ENCODE data around the gene LMNB1. TPM values are rescaled to one million over a fixed set of nuclear protein-coding genes. Genes with fewer than 3 reads are reported as not detected.

LMNB1 gene
- total and polyA plus RNA-seq, 2 experiments from 2014 or later, result 17.9 to 186 TPM

DNA sequence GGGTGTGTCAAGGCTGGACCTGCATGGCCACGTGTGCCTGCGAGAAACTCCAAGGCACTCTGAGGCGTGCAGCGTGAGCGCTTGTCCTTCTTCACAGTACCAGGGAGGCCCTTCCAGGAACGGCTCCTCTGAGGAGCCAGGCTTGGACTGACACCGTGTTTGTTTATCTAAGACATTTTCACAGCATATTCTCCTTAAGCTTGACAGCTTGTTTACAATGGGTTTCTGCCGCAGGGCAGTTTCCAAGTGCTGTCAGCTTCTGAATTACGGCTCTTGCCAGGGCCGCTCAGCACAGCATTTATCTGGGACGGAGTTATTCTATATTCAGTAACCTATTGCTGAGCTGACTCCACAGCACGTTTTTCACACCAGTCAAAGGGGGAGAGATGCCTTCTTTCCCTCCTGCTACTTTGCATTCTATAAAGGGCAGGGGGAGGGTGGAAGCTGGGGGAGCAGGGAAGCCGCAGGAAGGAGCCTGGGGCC, 98.4 kb downstream of the LMNB1 start:
- Histone ChIP-seq H3K9me3 (ENCODE audit: low read depth) (no peaks in the 10 kb centered on the region), H3K27me3 (no peaks in the 10 kb centered on the region), H3K36me3 (no peaks in the 10 kb centered on the region), H3K27ac (peak overlapping the region; percentile 87), H3K4me3 (no peak overlapping the region), H3K4me1 (ENCODE audit: low read depth) (peaks cover 28% of the 10 kb centered on the region)
- TF ChIP-seq, protein P1, sequence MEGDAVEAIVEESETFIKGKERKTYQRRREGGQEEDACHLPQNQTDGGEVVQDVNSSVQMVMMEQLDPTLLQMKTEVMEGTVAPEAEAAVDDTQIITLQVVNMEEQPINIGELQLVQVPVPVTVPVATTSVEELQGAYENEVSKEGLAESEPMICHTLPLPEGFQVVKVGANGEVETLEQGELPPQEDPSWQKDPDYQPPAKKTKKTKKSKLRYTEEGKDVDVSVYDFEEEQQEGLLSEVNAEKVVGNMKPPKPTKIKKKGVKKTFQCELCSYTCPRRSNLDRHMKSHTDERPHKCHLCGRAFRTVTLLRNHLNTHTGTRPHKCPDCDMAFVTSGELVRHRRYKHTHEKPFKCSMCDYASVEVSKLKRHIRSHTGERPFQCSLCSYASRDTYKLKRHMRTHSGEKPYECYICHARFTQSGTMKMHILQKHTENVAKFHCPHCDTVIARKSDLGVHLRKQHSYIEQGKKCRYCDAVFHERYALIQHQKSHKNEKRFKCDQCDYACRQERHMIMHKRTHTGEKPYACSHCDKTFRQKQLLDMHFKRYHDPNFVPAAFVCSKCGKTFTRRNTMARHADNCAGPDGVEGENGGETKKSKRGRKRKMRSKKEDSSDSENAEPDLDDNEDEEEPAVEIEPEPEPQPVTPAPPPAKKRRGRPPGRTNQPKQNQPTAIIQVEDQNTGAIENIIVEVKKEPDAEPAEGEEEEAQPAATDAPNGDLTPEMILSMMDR (IDR thresholded peaks at IDR 0.05; ENCODE audit: low read depth, low read length), result no peak
- peak in 1 of 2 donors; percentile 58 for DNase-seq (ENCODE audit: low read depth in 1 of 2, low spot score in 1 of 2)

DNA sequence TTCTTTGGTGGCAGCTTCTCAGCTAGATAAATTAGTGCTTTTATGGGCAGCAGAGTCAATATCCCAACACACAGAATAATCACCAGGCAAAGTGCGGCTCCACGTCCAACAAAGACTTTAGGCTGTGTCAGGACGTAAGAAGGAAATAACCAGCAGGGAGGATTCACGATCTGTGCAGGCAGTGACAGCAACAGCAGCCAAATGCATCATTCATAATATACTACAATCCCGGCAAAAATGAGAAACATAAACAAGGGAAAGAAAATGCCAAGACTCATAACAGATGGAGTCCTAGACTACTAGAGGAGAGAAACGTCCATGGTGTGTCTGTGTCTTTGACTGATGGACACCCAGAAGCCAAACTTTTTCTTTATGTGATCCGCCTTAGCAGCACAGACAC, 100.7 kb downstream of the LMNB1 start:
- no peaks in the 10 kb centered on the region for H3K27me3 ChIP-seq
- H3K9me3 ChIP-seq (ENCODE audit: low read depth), result no peaks in the 10 kb centered on the region
- TF ChIP-seq, protein P1 (IDR thresholded peaks at IDR 0.05; ENCODE audit: low read depth, low read length), result no peak
- no peaks in the 10 kb centered on the region for H3K36me3 ChIP-seq
- peak overlapping the region; percentile 26 for H3K27ac ChIP-seq
- DNase-seq (ENCODE audit: low read depth in 1 of 2, low spot score in 1 of 2), result no peak
- H3K4me1 ChIP-seq (ENCODE audit: low read depth), result peaks cover 28% of the 10 kb centered on the region
- no peak overlapping the region for H3K4me3 ChIP-seq

DNA sequence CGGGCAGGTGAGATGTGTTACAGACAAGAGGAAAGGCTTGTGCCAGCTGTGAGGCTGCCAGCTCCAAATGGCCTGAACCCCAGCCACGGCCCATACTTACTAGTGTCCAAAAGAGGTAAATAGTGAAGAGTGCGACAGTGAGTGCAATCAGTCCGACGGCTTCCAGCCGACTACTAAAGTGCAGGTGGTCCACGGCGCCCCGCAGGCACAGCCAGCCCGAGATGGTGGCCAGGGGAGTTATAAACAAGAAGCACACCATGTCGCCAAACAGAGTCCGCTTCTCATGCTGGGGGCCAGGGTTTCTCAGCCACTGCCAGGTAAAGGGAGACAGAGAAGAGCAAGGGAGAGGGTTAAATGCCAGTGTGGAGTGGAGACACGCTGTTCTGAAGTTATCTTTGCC, 101.1 kb downstream of the LMNB1 start:
- no peak for DNase-seq (ENCODE audit: low read depth in 1 of 2, low spot score in 1 of 2)
- Histone ChIP-seq H3K4me3 (no peak overlapping the region), H3K9me3 (ENCODE audit: low read depth) (no peaks in the 10 kb centered on the region), H3K4me1 (ENCODE audit: low read depth) (peaks cover 28% of the 10 kb centered on the region), H3K27me3 (no peaks in the 10 kb centered on the region), H3K36me3 (no peaks in the 10 kb centered on the region), H3K27ac (peak overlapping the region; percentile 30)
- TF ChIP-seq, protein P1 (IDR thresholded peaks at IDR 0.05; ENCODE audit: low read depth, low read length), result no peak

DNA sequence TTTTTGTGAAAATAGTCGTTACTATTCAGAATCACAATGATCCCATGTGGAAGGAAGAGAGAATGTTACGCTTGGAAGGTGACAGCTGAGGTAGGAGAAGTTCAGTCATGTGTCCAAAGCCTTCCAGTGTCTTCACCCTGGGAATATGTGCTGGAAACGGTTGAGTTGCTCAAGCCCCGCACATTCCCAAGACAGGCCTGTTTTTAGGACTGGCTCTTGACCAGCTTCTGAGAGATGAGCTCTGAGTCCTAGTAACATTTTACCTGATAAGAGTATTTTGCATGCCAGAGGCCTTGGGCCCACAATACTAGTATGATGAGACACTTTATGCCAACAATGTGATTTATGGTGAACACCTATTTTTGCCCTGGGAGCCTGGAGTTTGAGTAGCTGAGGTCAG, 101.7 kb downstream of the LMNB1 start:
- Histone ChIP-seq H3K36me3 (no peaks in the 10 kb centered on the region), H3K4me1 (ENCODE audit: low read depth) (peaks cover 31% of the 10 kb centered on the region), H3K27ac (peak overlapping the region; percentile 30), H3K27me3 (no peaks in the 10 kb centered on the region), H3K9me3 (ENCODE audit: low read depth) (no peaks in the 10 kb centered on the region), H3K4me3 (no peak overlapping the region)
- TF ChIP-seq, protein P1 (IDR thresholded peaks at IDR 0.05; ENCODE audit: low read depth, low read length), result no peak
- no peak for DNase-seq (ENCODE audit: low read depth in 1 of 2, low spot score in 1 of 2)

DNA sequence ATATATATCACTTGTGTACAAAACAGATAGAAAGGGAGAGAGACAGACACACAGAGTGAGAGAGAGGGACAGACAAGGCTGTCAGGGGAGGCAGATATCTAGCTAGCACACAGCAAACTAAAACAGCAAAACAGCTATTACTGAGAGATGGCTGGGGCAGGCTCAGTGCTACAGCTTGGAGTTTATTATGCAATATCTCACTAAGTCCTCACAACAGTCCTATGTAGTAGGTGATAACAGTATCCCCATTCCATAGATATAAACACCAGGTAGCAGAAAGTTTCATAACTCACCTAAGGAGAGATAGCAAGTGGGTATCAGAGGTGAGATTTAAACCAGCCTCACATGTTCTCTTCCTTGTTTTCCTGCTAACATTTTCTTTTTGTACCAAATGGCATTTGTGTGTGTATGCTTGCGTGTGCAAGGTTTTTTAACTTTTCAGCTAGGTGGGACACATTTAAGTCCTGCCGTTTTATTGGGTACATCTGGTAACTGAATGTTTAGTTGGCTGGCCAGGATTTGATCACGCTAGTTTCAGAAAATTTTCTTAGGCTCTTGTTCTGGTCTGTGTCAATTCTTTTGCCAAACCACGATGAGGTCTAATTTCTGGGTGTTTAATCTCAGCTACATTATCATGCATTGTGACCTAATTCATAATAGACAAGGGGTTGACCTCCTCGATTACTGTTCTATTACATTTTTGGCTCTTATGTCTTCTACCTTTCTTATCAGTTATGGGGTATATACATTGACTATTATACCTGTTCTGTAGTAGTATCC, 105.1 kb downstream of the LMNB1 start:
- TF ChIP-seq, protein P1 (IDR thresholded peaks at IDR 0.05; ENCODE audit: low read depth, low read length), result no peak
- Histone ChIP-seq H3K4me3 (no peak overlapping the region), H3K27ac (no peak overlapping the region), H3K27me3 (no peaks in the 10 kb centered on the region), H3K4me1 (ENCODE audit: low read depth) (peaks cover 28% of the 10 kb centered on the region), H3K36me3 (no peaks in the 10 kb centered on the region), H3K9me3 (ENCODE audit: low read depth) (no peaks in the 10 kb centered on the region)
- DNase-seq (ENCODE audit: low read depth in 1 of 2, low spot score in 1 of 2), result no peak

Data from cardiac muscle cell (in vitro differentiated cells and primary cell).